Activated T-helper 1 cell treated with anti-CD3 and anti-CD28 coated beads, Interleukin-12 subunit alpha, Interleukin-12 subunit beta, Interleukin-2, Interleukin-4 antibody, amounts not matched to agents 30 ng/mL and 10 ng/mL and 1 ng/mL, durations not matched to agents 14 hours and 24 hours and 36 hours (primary cell): ENCODE data around the gene YAF2. TPM values are rescaled to one million over a fixed set of nuclear protein-coding genes. Genes with fewer than 3 reads are reported as not detected.

ENCODE experiments used
- DNase-seq: peaks from one replicate; pipeline ENCODE4 v3.0.0; 2021; ENCODE audit warnings: low spot score
- H3K27ac Mint-ChIP-seq: one replicate; pipeline ENCODE4 v1.8.0; 2021; ENCODE audit warnings: mild to moderate bottlenecking, mixed read lengths
- H3K27me3 Mint-ChIP-seq: one replicate; pipeline ENCODE4 v1.8.0; 2022; ENCODE audit warnings: mild to moderate bottlenecking, moderate library complexity, mixed read lengths; ENCODE audit not compliant: insufficient read depth
- H3K36me3 Mint-ChIP-seq: one replicate; pipeline ENCODE4 v1.8.0; 2021; ENCODE audit warnings: low read depth, mixed read lengths
- H3K4me1 Mint-ChIP-seq: one replicate; pipeline ENCODE4 v1.8.0; 2021; ENCODE audit warnings: low read depth, mixed read lengths
- H3K4me3 Mint-ChIP-seq: one replicate; pipeline ENCODE4 v1.8.0; 2021; ENCODE audit warnings: mild to moderate bottlenecking, moderate library complexity, mixed read lengths
- H3K9me3 Mint-ChIP-seq: one replicate; pipeline ENCODE4 v1.8.0; 2021; ENCODE audit warnings: mixed read lengths
- intact Hi-C: fragments of 100-400 bp; cut with micrococcal nuclease; formaldehyde crosslinking; loops from one replicate; pipeline ENCODE4 v1.15.1; 2024
- total RNA-seq: library from RNA; stranded (reverse); gene quantifications from 2 replicates; pipeline ENCODE4 v1.2.3, GENCODE V29; 2022

The YAF2 gene
- total RNA-seq, result 43.9 and 46.8 TPM in 2 replicates

- H3K9me3 Mint-ChIP-seq, result no peaks in the 10 kb centered on the region
- H3K4me1 Mint-ChIP-seq, result peaks cover 37% of the 10 kb centered on the region
- H3K4me3 Mint-ChIP-seq, result peak within 1 kb of the TSS; percentile 87
- peak; percentile 85 for DNase-seq
- H3K27ac Mint-ChIP-seq, result peak within 1 kb of the TSS; percentile 87
- peaks cover 23% of the 10 kb centered on the region for H3K36me3 Mint-ChIP-seq
- intact Hi-C loops, result loop anchor here (1.0 to 5.0 kb wide), 3 partner anchors 62 to 134 kb away; partner anchors contain the start of gene GXYLT1
- H3K27me3 Mint-ChIP-seq, result no peaks in the 10 kb centered on the region
These were observed at the start of gene YAF2 for GRCh38 chr12:42238240-42239140. Gene YAF2, minus strand, starts transcription at chr12:42238248. Its CDS starts 68 bp downstream, at chr12:42238180.

DNA sequence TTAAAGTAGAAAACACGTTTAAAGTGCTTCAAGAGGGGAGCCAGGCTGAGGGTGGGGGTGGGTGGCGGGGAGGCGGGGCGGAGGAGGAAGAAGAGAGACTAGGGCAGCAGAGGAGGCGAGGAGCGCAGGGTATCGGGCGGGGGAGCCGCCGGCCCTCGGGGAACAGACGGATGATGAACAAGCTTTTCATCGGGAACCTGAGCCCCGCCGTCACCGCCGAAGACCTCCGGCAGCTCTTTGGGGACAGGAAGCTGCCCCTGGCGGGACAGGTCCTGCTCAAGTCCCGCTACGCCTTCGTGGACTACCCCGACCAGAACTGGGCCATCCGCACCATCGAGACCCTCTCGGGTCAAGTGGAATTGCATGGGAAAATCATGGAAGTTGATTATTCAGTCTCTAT is 48.7 kb upstream of the YAF2 start:
- no peaks in the 10 kb centered on the region for H3K4me1 Mint-ChIP-seq
- intact Hi-C loops, result no loop called here

GRCh38 chr12:42285431-42285830 is 47.4 kb upstream of the YAF2 start:
- peaks cover 10% of the 10 kb centered on the region for H3K27me3 Mint-ChIP-seq
- H3K4me1 Mint-ChIP-seq, result no peaks in the 10 kb centered on the region
- no peaks in the 10 kb centered on the region for H3K36me3 Mint-ChIP-seq
- H3K27ac Mint-ChIP-seq, result no peak overlapping the region
- intact Hi-C loops, result no loop called here
- no peaks in the 10 kb centered on the region for H3K9me3 Mint-ChIP-seq
- no peak overlapping the region for H3K4me3 Mint-ChIP-seq
- DNase-seq, result no peak

More for the DNA sequence above, 48.7 kb upstream of the YAF2 start:
- no peak overlapping the region for H3K27ac Mint-ChIP-seq
- peaks cover 10% of the 10 kb centered on the region for H3K27me3 Mint-ChIP-seq
- H3K9me3 Mint-ChIP-seq, result no peaks in the 10 kb centered on the region
- no peaks in the 10 kb centered on the region for H3K36me3 Mint-ChIP-seq
- no peak for DNase-seq
- no peak overlapping the region for H3K4me3 Mint-ChIP-seq

GRCh38 chr12:42284876-42285275 is 46.8 kb upstream of the YAF2 start:
- H3K4me3 Mint-ChIP-seq, result no peak overlapping the region
- H3K27me3 Mint-ChIP-seq, result peaks cover 12% of the 10 kb centered on the region
- H3K27ac Mint-ChIP-seq, result no peak overlapping the region
- DNase-seq, result no peak
- no peaks in the 10 kb centered on the region for H3K9me3 Mint-ChIP-seq
- H3K4me1 Mint-ChIP-seq, result no peaks in the 10 kb centered on the region
- no peaks in the 10 kb centered on the region for H3K36me3 Mint-ChIP-seq
- intact Hi-C loops, result no loop called here

DNA sequence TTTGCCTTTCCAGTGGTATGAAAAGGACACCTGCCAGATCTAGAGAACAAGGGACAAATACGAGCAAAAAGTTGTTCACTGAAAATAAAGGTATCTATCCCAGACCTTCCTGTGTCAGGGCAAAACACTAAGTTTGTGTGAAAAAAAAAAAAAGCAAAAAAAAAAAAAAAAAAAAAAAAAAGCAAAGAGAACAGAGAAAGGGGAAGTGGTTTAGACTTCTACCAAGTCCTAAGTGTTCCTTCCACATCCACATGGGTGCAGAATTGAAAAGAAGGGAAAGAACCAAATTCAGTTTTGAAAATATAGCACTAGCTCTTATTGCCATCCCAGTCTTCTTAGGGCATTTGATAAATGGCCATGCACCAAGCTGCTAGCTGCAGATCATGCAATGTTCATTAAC is 46.1 kb upstream of the YAF2 start:
- DNase-seq, result no peak
- intact Hi-C loops, result no loop called here
- no peak overlapping the region for H3K4me3 Mint-ChIP-seq
- no peaks in the 10 kb centered on the region for H3K4me1 Mint-ChIP-seq
- H3K36me3 Mint-ChIP-seq, result no peaks in the 10 kb centered on the region
- H3K27me3 Mint-ChIP-seq, result peaks cover 12% of the 10 kb centered on the region
- H3K9me3 Mint-ChIP-seq, result no peaks in the 10 kb centered on the region
- H3K27ac Mint-ChIP-seq, result no peak overlapping the region

DNA sequence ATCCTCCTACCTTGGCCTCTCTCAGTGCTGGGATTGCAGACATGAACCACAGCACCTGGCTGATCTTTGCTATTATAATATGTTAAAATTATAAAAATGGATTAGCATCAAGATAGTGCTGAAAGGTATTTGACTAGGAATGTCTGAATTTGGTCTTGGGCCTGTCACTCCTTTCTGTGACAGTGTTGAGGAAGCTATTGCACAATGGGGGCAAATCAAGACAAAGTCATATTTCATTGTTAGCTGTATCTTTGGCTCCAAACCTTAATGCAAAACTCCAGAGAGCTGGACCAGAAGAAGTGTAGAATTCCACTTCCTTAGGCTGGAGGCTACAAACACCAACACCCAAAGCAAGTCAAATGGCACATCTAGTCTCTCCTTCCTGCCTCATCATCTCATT is 45.7 kb upstream of the YAF2 start:
- intact Hi-C loops, result no loop called here
- no peaks in the 10 kb centered on the region for H3K9me3 Mint-ChIP-seq
- no peak overlapping the region for H3K4me3 Mint-ChIP-seq
- no peak overlapping the region for H3K27ac Mint-ChIP-seq
- peaks cover 12% of the 10 kb centered on the region for H3K27me3 Mint-ChIP-seq
- no peak for DNase-seq
- no peaks in the 10 kb centered on the region for H3K36me3 Mint-ChIP-seq
- H3K4me1 Mint-ChIP-seq, result no peaks in the 10 kb centered on the region

- Mint-ChIP-seq H3K9me3 (no peaks in the 10 kb centered on the region), H3K27ac (no peak overlapping the region), H3K4me3 (no peak overlapping the region), H3K36me3 (no peaks in the 10 kb centered on the region), H3K4me1 (no peaks in the 10 kb centered on the region), H3K27me3 (peaks cover 14% of the 10 kb centered on the region)
- intact Hi-C loops, result no loop called here
- no peak for DNase-seq
These were observed 44.2 kb upstream of the YAF2 start for GRCh38 chr12:42282294-42282693.

DNA sequence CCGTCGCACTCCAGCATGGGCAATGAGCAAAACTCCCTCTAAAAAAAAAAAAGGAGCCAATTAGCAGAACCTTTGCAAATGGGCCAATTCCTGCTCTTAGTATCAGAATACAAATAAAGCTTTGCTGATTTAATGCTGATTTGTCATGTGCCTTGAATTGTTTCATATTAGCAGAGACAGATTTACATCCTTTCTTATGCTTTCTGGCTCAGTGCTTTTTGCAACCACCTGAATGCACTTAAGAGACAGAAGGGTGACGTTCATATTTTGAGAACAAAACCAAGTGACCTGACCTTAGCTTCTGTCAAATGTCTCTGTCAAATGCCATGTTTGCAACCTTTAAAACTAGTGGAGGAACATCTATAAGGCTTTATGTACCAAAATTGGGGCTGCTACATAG is 43.8 kb upstream of the YAF2 start:
- Mint-ChIP-seq H3K27ac (no peak overlapping the region), H3K27me3 (peaks cover 19% of the 10 kb centered on the region), H3K4me3 (no peak overlapping the region), H3K9me3 (no peaks in the 10 kb centered on the region), H3K4me1 (no peaks in the 10 kb centered on the region), H3K36me3 (no peaks in the 10 kb centered on the region)
- intact Hi-C loops, result no loop called here
- no peak for DNase-seq

GRCh38 chr12:42281278-42281677 is 43.2 kb upstream of the YAF2 start:
- DNase-seq, result no peak
- H3K27ac Mint-ChIP-seq, result no peak overlapping the region
- intact Hi-C loops, result no loop called here
- no peaks in the 10 kb centered on the region for H3K4me1 Mint-ChIP-seq
- H3K4me3 Mint-ChIP-seq, result no peak overlapping the region
- no peaks in the 10 kb centered on the region for H3K36me3 Mint-ChIP-seq
- peaks cover 20% of the 10 kb centered on the region for H3K27me3 Mint-ChIP-seq
- H3K9me3 Mint-ChIP-seq, result no peaks in the 10 kb centered on the region

DNA sequence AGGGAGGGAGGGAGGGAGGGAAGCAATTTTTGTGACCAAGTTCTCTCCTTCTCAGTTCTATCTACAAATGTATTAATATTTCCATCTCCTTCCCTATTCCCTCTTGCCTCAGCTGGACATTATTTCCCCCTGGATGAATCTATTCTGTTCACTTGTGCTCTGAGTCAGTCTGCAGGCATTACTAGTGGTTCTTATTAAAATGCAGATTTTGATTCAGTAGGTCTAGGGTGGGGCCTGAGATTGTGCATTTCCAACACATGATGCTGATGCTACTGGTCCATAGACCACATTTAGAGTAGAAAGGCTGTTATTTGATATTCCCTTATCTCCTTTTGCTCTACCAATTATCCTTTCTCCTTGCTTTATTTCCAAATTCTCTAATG is 40.1 kb upstream of the YAF2 start:
- Mint-ChIP-seq H3K4me1 (no peaks in the 10 kb centered on the region), H3K27ac (no peak overlapping the region), H3K36me3 (no peaks in the 10 kb centered on the region), H3K27me3 (peaks cover 18% of the 10 kb centered on the region), H3K9me3 (no peaks in the 10 kb centered on the region), H3K4me3 (no peak overlapping the region)
- intact Hi-C loops, result no loop called here
- no peak for DNase-seq

GRCh38 chr12:42277396-42278127 is 39.5 kb upstream of the YAF2 start:
- H3K36me3 Mint-ChIP-seq, result no peaks in the 10 kb centered on the region
- H3K9me3 Mint-ChIP-seq, result peaks cover 3% of the 10 kb centered on the region
- no peak for DNase-seq
- peaks cover 17% of the 10 kb centered on the region for H3K27me3 Mint-ChIP-seq
- H3K4me1 Mint-ChIP-seq, result no peaks in the 10 kb centered on the region
- no peak overlapping the region for H3K27ac Mint-ChIP-seq
- intact Hi-C loops, result no loop called here
- H3K4me3 Mint-ChIP-seq, result no peak overlapping the region

- H3K36me3 Mint-ChIP-seq, result no peaks in the 10 kb centered on the region
- no peaks in the 10 kb centered on the region for H3K4me1 Mint-ChIP-seq
- H3K9me3 Mint-ChIP-seq, result peaks cover 4% of the 10 kb centered on the region
- no peak for DNase-seq
- H3K27ac Mint-ChIP-seq, result no peak overlapping the region
- intact Hi-C loops, result no loop called here
- H3K27me3 Mint-ChIP-seq, result peaks cover 13% of the 10 kb centered on the region
- no peak overlapping the region for H3K4me3 Mint-ChIP-seq
These were observed 37.5 kb upstream of the YAF2 start for GRCh38 chr12:42275499-42275898.

DNA sequence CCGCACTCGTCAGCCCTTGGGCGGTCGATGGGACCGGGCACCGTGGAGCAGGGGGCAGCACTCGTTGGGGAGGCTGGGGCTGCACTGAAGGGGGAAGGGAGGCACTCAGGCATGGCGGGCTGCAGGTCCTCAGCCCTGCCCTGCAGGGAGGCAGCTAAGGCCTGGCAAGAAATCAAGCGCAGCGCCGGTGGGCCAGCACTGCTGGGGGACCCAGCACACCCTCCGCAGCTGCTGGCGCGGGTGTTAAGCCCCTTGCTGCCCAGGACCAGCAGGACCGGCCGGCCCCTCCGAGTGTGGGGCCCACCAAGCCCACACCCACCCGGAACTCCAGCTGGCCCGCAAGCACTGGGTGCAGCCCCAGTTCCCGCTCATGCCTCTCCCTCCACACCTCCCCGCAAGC is 35.7 kb upstream of the YAF2 start:
- no peak overlapping the region for H3K4me3 Mint-ChIP-seq

More for the DNA sequence above, 35.7 kb upstream of the YAF2 start:
- peaks cover 11% of the 10 kb centered on the region for H3K27me3 Mint-ChIP-seq
- no peak for DNase-seq
- no peaks in the 10 kb centered on the region for H3K36me3 Mint-ChIP-seq
- no peaks in the 10 kb centered on the region for H3K4me1 Mint-ChIP-seq
- intact Hi-C loops, result no loop called here
- H3K9me3 Mint-ChIP-seq, result peaks cover 4% of the 10 kb centered on the region
- H3K27ac Mint-ChIP-seq, result no peak overlapping the region
